HG02588 (cell line): Measurements from ENCODE around the gene ZKSCAN4.
A peak's percentile ranks its signal among the peaks of the same experiment; 100 is the strongest.

Experiments
- ATAC-seq: cut with Tn5 transposase; IDR thresholded peaks from one replicate; pipeline ENCODE4 v1.9.1; 2021; ENCODE audit warnings: mild to moderate bottlenecking, moderate library complexity; ENCODE audit not compliant: unreplicated experiment

Gene ZKSCAN4

DNA sequence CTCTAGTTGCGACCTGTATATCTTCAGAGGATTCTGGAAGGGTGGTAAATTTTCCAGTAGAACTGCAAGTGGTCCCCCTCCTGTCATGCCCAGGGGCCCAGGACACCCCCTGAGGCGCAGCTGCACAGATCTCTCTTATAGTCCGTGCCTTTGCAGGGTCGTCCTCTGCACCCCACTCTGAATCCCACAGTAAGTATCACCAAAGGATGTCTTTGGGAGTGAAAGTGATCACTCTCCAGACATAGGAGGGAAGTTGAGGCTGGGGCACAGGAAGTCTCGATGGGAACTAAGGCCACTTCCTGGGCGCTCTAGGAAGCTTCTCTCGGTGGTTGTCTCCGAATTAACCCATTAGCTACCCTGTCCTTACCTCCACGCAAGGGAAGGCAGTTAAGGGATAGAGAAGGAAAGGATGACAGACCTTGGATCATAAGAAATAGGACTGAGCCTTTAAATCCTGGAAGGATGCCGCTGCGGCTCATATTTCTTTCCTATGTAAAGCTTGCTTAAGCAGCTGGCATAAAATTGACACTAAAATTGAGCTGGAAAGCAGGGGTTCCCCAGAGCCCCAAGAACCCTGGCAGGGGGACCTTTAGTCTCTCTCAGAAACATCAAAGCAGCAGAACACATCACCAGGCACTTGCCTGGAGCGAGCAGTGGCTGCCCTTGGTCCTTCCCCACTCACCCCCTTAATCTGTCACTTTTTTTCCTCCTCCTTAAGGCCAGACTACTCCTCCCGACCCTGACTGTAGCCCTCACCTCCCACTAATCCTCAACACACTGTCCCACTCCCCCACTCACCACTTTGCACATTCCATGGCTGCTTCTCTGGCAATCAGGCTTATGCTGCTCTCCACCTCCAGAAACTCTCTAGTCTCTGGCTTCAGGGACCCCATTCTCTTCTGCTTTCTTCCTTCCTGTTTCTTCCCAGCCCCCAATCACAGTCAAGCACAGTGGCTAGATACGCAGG is at the start of gene ZKSCAN4:
TSS of gene ZKSCAN4 (minus strand) at position 261 of the 967 bp plus-strand sequence. CDS start 289 bp downstream, outside the sequence.
- ATAC-seq: peak; percentile 79

DNA sequence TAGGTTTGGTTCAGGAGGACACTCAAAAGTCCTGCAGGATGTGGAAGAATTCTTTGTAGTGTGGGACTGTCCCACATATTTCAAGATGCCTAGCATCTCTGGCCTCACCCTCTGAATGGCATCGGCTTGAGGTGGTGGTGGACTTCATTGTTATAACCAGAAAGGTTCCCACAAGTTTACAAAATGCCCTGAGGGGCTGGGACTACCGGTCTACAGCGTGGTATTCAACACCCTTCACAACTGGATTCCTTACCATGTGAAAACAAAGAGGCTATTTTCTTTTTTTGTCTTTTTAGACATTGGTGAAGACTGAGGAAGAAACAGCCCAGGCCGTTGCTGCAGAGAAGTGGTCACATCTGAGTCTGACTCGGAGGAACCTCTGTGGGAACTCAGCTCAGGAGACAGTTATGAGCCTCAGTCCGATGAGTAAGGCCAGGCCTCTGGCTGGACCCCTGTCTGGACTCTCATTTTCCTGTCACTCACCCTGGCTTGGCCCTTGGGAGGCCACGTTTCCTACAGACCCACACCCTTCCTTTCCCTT is 44.5 kb upstream of the ZKSCAN4 start:
- ATAC-seq: no peak

DNA sequence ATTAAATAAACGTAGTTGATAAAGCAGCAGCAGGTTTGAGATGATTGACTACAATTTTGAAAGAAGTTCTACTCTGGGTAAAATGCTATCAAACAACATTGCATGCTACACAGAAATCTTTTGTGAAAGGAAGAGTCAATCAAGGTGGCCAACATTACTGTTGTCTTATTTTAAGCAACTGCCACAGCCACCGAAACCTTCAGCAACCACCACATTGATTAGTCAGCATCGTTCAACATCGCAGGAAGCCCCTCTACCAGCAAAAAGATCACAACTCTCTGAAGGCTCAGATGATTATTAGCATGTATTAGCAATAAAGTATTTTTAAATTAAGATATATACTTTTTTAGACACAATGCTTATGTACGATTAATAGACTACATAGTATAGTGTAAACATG is 43.3 kb upstream of the ZKSCAN4 start:
- ATAC-seq: no peak

DNA sequence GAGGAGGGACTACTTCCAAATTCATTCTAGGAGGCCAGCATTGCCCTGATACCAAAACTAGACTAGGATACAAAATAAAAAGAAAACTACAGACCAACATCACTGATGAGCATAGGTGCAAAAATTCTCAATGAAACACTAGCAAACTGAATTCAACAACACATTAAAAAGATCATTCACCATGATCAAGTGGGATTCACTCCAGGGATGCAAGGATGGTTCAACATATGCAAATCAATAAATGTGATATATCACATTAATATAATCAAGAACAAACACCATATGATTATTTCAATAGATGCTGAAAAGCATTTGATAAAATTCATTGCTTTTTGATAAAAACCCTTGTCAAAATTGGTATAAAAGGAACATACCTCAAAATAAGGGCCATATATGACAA is 39.5 kb upstream of the ZKSCAN4 start:
- ATAC-seq: no peak

DNA sequence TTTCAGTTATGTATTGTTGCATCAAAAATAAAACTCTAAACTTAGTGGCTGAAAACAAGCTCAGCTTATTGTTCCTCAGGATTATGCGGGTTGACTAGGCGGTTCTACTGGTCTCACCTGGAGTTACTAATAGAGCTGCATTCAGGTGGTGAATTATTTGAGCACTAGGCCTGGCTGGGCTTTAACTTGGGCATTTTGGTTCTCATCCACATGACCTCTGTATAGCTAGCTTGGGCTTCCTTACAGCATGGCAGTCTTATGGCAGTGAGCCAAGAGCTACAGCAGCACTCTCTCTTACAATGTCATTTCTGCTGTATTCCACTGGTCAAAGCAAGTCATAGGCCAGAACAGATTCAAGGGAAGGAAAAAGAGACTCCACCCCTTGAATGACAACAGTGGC is 30.9 kb upstream of the ZKSCAN4 start:
- ATAC-seq: no peak

DNA sequence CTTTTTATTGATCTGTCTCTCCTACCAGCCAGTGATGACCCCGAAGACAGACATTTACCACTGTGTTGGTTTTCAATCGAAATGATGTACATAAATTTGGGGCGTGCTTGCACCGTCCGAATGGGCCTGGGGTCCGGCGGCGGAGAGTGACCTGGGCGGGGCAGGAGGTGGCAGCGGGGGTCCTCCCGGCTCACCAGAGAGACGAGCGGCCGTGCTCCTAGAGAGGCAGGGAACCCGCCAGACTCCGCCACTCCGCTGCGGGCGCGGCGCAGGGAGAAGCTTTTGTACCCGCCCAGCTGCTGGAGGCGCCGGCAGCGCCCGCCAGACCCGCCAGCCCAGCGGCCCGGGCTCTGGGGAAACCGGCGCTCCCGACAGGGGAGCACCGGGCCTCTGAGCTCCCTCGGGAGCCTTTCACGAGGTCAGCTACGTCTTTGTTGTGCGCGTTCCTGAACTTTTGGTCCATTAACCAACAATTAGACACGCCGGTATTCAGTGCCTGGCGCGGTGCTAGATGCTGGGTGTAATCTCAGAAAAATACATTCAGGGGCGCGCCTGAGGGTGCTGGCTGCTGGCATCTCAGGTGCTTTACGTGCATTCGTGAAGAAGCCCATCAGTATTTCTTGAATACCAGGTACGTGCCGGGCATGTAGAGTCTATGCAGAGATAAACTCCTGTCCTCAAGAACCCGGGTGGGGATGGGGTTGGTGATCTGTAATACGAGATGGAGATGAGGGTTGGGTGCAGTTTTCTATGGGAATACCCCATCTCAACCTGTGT is 29.4 kb upstream of the ZKSCAN4 start, which contains the start of gene PGBD1:
TSS of gene PGBD1 (plus strand) at position 285 of the 777 bp plus-strand sequence. CDS start 2,242 bp downstream, outside the sequence.
- peak; percentile 86 for ATAC-seq

DNA sequence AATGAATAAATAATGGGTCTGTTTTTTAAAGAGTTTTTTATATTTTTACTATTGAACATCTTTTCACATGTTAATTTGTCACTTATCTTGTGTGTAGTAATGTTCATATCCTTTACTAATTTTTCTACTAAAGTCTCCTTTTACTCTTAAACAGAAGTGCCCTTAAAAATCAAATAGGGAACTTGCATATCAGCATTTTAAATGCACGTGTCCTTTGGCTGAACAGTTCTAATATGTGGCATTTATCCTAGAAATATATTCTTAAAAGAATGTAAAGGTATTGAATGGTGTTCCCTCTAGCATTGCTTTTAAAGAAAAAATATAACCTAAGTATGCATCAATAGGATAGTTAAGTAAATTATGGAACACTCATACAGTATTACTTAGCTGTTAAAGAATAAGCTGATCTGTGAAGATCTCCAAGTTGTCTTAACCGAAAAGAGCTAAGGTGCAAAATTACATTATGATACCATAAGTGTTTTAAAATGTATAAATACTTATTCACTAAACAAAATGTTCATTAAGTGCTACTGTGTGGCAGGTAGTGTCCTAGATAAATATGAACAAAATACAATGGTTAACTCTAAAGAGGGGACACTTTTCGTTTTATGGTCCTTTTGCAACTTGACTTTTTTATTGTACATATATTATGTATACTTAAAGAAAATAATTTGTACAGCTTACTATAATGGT is 28.7 kb upstream of the ZKSCAN4 start:
- no peak for ATAC-seq

DNA sequence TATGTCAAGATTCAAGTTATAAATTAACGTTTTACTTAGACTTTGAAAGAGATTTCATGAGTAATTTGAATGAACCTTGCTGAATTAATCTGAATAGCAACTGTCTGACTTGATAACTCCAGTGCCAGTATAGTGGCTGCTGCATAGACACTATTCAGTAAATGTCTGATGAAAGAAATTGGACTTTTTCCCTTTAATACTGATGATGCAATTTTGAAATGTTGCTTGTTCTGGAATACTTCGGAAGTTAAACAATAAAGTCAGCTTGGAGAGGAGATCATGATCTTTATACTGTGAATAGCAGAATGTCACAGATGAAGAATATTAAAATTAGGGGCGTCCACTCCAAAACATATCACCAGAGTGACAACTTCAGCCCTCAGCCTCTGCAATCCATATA is 25.7 kb upstream of the ZKSCAN4 start:
- ATAC-seq: no peak

DNA sequence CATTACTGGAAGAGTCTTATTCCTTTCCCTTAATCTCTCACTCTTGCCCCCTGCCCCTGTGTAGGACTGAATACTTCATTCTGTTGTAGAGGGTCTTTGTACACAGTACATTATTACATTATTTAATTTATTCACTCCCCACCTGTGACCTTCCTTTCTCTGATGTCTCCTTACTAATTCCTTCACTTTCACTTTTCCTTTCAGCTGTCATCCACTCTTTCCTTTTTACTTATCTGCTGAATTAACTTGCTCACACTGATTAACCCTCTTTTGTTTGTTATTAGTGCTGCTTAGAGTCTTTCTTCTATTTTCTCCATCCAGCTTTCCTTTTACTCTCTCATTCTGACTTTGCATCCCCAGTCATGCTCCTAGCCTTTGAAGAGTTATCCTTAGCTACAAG is 22.8 kb upstream of the ZKSCAN4 start:
- no peak for ATAC-seq

DNA sequence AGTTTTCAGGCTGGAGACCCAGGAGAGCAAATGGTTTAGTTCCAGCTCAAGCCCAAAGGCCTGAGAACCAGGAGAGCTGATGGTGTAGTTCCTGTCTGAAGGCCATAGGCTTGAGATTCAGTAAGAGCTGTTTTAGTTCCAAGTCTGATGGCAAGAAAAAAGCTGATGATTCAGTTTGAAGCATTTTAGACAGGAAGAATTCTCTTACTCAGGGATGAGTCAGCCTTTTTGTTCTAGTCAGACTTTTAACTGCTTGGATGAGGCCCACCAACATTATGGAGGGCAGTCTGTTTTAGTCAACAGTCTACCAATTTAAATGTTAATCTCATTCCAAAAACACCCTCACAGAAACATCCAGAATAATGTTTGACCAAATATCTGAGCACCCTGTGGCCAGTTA is 17.4 kb upstream of the ZKSCAN4 start:
- ATAC-seq: no peak

DNA sequence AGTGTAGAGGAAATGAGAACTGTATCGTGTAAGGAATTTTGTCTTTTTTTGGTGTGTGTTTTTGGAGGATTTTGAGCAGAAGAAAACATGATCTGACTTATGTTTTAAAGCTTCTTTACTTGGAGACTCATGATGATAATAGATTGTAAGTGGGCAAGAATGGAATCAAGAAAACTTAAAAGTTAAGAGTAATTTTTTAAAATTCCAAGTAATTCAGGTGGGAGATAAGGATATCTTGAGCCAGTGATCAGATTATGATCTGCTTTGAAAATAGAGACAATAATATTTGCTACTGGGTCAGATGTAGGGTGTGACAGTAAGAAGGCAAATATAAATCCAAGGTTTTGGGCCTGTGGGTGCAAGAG is 15.6 kb upstream of the ZKSCAN4 start:
- ATAC-seq: no peak

DNA sequence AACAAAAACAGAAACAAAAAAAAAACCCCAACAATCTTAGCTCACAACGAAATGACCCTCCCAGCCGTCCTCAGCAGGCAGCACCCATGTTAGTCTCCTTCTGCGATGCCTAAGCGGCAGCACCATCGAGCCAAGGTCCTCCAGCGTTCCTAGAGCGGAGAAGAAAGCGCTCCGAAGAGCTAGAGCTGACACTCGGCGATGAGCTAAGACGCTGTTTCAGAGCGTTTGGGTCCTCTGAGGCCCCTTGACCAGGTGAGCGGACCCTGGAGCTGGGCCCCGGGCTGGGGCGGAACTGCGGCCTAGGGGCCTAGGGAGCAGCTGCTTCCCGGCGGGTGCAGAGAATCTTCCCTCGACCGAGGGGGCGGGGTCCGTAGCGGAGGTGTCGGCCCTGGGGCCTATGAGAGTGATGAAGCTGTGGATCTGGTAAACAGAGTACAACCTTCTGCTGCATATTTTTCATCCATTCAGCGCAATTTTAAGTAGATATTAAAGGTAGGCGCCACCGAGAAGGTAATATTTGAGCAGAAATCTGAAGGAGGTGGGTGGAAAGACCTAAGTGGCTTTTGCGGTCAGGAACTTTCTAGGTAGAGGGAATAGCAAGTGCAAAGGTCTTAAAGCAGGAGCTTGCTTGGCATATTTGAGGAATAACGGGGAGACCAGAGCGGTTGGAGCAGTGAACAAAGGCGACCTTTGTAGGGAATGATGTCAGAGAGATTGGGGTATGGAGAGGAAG is 15.1 kb upstream of the ZKSCAN4 start, which contains the start of gene ZSCAN26:
TSS of gene ZSCAN26 (plus strand) at position 182 of the 733 bp plus-strand sequence. CDS start 4,777 bp downstream, outside the sequence.
- ATAC-seq: peak; percentile 92

DNA sequence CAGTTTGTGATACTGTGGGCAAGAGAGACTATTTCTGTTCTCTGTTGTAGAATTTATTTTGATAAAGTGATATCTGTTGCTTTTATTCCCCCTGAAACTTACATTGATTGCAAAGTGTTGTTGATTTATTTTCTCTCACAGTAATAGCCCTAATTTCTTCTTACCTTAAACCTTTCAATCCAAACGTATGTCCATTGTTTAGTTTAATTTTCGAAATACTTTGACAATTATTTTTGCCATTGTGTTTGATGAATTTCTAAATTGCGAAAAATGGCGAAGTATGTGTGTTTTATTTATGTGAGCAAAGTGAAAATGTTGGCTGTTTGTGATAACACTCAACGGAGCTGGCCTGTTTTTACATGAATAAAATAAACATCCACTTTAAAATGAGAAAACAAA is 14.5 kb upstream of the ZKSCAN4 start:
- ATAC-seq: no peak

DNA sequence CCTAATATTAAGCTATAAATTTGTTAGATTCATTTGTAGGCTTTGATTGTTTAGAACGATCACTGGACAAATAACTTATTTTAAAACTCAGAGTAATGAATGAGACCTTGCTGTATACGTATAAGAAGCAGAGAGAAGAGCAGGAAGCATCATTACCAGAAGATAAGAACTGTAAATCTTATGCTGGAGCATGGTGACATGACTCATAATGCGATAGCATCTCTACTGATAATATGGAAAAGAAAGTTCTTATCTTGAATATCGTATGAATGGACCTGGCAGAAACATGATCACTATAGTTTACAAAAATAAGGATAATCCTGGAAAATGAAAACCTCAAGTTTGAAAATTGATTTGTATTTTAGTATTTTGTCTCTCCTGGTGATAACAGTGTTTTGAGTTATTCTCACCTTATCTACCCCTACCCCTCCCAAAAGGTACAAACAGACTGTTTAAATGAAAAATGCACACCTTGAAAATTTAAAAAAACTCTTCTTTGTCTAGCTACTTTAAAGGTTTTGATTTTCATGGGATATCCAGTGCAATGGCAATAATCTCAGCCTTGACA is 12.8 kb upstream of the ZKSCAN4 start:
- ATAC-seq: no peak

DNA sequence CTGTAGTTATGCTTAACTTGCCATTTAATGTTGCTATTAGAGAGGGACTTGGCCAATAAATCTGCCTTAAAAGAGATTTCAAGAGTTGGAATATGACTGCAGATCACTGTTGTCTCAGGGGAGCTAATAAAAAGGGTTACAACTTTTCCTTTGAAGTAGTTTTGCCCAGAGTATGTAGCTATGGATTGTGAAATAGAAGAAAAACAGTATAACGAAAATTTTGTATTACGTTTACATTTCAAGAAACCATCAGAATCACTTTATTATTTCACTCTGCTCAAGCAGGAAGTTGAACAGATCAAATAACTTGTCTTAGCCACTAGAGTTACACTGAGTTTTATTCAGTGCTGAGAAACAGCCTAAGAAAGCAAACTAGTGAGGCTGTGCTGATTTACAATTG is 11.9 kb upstream of the ZKSCAN4 start:
- ATAC-seq: no peak

DNA sequence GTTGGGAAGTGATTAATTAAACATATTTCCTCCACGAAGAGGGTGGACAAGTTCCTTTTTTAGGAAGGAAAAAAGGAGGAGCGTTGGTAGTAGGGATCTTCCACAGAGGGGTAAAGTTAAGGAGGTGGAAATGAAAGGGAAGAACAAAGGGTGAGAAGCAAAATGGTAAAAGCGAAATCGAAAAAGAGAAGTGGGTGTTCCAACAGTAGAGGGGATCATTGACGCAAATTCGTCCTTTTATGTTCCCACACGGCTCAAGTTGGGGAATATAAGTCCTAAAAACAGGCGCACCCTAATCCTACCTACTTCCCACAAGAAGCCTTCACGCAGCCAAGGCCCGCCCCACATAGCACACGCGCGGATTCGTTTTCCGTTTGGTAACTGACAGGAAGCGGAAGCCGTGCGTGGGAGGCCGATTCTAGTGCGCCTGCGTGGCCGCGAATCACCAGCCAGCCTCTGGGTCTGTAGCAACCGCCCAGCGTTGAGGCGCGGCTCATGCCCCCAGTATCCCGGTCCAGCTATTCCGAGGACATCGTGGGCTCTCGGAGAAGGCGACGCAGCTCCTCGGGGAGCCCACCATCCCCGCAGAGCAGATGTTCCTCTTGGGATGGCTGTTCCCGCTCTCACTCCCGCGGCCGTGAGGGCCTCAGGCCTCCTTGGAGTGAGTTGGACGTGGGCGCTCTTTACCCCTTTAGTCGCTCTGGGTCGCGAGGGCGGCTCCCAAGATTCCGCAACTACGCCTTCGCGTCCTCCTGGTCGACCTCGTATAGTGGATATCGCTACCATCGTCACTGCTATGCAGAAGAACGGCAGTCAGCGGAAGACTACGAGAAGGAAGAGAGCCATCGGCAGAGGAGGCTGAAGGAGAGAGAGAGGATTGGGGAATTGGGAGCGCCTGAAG is 7.1 kb upstream of the ZKSCAN4 start, which contains the start of gene NKAPL:
TSS of gene NKAPL (plus strand) at position 421 of the 901 bp plus-strand sequence. CDS start at position 496, 75 bp downstream.
- no peak for ATAC-seq

DNA sequence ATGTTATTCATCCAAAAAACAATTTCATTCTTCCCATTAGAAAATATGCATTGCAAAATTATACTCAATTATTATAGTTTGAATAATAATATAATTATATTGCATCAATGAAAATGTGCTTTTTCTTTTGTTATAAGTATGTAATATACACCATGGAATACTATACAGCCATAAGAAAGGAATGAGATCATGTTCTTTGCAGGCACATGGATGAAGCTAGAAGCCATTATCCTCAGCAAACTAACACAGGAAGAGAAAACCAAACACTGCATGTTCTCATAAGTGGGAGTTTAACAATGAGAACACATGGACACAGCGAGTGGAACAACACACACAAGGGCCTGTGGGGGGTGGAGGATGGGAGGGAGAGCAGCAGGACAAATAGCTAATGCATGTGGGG is 5.0 kb upstream of the ZKSCAN4 start:
- ATAC-seq: no peak

DNA sequence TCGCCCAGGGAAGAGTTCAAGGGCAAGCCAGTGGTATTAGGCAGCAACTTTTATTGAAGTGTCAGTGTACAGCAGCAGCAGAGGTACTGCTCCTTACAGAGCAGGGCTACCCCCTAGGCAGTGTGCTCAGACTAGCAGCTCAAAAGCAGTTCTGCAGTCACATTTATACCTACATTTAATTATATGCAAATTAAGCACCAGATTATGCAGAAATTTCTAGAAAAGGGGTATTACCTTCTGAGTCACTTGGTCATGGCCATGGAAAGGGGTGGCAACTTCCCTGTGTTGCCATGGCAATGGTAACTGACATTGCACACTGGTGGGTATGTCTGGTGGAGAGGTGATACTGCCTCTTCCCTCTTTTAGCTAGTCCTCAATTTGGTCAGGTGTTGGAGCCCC is 2.1 kb upstream of the ZKSCAN4 start:
- no peak for ATAC-seq

DNA sequence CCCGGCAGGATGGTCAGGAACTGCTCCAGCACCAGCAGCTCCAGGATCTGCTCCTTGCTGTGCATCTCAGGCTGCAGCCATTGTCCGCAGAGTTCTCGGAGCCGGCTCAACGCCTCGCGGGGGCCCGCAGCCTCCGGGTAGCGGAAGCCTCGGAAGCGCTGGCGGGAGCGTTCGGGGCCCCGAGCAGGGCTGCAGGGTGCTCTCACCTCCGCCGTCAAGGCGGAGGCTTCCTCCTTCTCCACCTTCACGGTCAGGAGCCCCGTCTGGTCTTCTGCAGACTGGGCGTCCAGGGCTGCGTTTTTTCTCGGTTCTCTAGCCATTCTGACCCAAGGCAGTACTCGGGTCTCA is 434 bp downstream of the ZKSCAN4 start:
- ATAC-seq: peak; percentile 37
